Thyroid gland (tissue), 4 donors: Measurements from ENCODE around the gene ANKRD12.

Source experiments
- POLR2A ChIP-seq, 2 donors: fragments of 450-650 bp; IDR thresholded peaks; one replicate each; pipeline ENCODE4 v1.6.1; 2017; ENCODE audit warnings: antibody characterized with exemption in 2 of 2, mild to moderate bottlenecking in 2 of 2, moderate library complexity in 1 of 2
- TF ChIP-seq, protein P1 (sequence below), 6 experiments: fragments of 200-600 bp in 3 of 6; fragments of 450-650 bp in 3 of 6; sonication (generic) in 3 of 6; IDR thresholded peaks; one replicate each; pipeline ENCODE4 v1.5.1; 2016 to 2019; ENCODE audit warnings: antibody characterized with exemption in 6 of 6, mild to moderate bottlenecking in 2 of 6, inconsistent platforms in 1 of 6, moderate library complexity in 1 of 6

DNA sequence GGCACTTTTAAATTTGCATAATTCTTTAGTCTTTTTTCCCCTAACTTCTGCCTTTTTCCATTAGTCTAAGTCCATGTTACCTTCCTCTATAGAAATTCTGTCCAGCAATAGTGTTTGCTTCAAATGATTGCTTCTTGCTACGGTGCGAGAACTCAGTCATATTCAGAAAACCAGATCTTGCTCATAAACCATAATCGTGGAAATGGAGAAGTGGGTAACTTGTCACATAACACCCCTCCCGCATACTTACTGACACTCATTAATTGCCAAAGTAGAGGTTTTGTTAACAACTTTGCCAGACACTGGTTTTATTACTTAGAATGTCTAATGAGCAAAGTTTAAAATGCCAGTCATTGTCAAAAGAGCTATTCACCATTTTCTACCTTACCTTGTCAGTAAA is 103.7 kb downstream of the ANKRD12 start:
- TF ChIP-seq, protein P1, sequence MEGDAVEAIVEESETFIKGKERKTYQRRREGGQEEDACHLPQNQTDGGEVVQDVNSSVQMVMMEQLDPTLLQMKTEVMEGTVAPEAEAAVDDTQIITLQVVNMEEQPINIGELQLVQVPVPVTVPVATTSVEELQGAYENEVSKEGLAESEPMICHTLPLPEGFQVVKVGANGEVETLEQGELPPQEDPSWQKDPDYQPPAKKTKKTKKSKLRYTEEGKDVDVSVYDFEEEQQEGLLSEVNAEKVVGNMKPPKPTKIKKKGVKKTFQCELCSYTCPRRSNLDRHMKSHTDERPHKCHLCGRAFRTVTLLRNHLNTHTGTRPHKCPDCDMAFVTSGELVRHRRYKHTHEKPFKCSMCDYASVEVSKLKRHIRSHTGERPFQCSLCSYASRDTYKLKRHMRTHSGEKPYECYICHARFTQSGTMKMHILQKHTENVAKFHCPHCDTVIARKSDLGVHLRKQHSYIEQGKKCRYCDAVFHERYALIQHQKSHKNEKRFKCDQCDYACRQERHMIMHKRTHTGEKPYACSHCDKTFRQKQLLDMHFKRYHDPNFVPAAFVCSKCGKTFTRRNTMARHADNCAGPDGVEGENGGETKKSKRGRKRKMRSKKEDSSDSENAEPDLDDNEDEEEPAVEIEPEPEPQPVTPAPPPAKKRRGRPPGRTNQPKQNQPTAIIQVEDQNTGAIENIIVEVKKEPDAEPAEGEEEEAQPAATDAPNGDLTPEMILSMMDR (IDR thresholded peaks at IDR 0.05): no peak
- no peak for TF ChIP-seq POLR2A (IDR thresholded peaks at IDR 0.05)
